ENCODE measurements around the gene RNF11. TPM values are rescaled to one million over a fixed set of nuclear protein-coding genes. Genes with fewer than 3 reads are reported as not detected.

The RNF11 gene
- total RNA-seq, 1 donor from 2014 or later, result 100 TPM

DNA sequence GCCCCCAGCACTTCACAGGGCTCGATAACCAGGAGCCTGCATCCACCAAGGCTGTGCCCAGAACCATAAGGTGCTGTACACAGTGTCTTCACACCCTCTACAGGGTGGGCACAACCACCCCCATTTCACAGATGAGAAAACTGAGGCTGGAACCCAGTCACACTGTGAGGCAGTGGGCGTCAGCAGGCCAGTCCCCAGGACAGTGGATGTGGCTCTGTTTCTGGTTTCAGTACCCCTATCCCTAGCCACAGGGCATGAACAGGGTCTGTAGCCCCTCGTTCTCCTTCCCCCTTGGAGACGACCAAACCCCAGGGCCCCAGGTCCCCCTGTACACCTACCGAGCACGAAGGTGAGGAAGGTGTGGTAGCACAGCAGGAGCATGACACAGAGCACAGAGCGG lies 66.7 kb downstream of the RNF11 start:
- TF ChIP-seq, protein P1, sequence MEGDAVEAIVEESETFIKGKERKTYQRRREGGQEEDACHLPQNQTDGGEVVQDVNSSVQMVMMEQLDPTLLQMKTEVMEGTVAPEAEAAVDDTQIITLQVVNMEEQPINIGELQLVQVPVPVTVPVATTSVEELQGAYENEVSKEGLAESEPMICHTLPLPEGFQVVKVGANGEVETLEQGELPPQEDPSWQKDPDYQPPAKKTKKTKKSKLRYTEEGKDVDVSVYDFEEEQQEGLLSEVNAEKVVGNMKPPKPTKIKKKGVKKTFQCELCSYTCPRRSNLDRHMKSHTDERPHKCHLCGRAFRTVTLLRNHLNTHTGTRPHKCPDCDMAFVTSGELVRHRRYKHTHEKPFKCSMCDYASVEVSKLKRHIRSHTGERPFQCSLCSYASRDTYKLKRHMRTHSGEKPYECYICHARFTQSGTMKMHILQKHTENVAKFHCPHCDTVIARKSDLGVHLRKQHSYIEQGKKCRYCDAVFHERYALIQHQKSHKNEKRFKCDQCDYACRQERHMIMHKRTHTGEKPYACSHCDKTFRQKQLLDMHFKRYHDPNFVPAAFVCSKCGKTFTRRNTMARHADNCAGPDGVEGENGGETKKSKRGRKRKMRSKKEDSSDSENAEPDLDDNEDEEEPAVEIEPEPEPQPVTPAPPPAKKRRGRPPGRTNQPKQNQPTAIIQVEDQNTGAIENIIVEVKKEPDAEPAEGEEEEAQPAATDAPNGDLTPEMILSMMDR (IDR thresholded peaks at IDR 0.05), result no peak
- H3K36me3 Mint-ChIP-seq (ENCODE audit: unreplicated experiment), result no peaks in the 10 kb centered on the region
- no peak for DNase-seq (ENCODE audit: extremely low spot score, unreplicated experiment)
- no peak overlapping the region for H3K27ac Mint-ChIP-seq (ENCODE audit: unreplicated experiment)
- peaks cover 16% of the 10 kb centered on the region for H3K4me1 Mint-ChIP-seq (ENCODE audit: unreplicated experiment)
- no peak overlapping the region for H3K4me3 Mint-ChIP-seq (ENCODE audit: unreplicated experiment)
- H3K27me3 Mint-ChIP-seq (ENCODE audit: unreplicated experiment), result no peaks in the 10 kb centered on the region
- no peaks in the 10 kb centered on the region for H3K9me3 Mint-ChIP-seq (ENCODE audit: unreplicated experiment)

DNA sequence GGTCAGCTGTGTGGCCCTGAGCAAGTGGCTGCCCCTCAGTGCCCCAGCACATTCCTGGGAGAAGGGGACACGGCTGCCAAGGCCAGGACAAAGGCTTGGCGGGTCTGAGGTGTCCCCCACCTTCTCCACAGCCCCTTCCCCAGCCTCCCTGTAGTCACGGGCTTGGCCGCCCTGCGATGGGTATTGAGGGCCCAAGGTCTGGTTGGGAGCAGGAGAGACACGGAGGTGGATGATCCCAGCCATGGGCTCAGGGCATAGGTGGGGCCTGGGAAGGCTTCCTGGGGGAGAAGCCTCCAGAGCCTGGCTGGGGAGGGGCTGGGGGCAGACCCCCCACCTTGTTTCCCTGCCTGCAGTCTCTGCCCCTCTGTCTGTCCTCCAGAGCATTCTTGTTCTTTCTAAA lies 67.2 kb downstream of the RNF11 start:
- H3K9me3 Mint-ChIP-seq (ENCODE audit: unreplicated experiment), result no peaks in the 10 kb centered on the region
- H3K27ac Mint-ChIP-seq (ENCODE audit: unreplicated experiment), result peak overlapping the region; percentile 88
- TF ChIP-seq, protein P1 (IDR thresholded peaks at IDR 0.05), result no peak
- H3K36me3 Mint-ChIP-seq (ENCODE audit: unreplicated experiment), result no peaks in the 10 kb centered on the region
- DNase-seq (ENCODE audit: extremely low spot score, unreplicated experiment), result no peak
- no peaks in the 10 kb centered on the region for H3K27me3 Mint-ChIP-seq (ENCODE audit: unreplicated experiment)
- H3K4me3 Mint-ChIP-seq (ENCODE audit: unreplicated experiment), result no peak overlapping the region
- peaks cover 13% of the 10 kb centered on the region for H3K4me1 Mint-ChIP-seq (ENCODE audit: unreplicated experiment)

DNA sequence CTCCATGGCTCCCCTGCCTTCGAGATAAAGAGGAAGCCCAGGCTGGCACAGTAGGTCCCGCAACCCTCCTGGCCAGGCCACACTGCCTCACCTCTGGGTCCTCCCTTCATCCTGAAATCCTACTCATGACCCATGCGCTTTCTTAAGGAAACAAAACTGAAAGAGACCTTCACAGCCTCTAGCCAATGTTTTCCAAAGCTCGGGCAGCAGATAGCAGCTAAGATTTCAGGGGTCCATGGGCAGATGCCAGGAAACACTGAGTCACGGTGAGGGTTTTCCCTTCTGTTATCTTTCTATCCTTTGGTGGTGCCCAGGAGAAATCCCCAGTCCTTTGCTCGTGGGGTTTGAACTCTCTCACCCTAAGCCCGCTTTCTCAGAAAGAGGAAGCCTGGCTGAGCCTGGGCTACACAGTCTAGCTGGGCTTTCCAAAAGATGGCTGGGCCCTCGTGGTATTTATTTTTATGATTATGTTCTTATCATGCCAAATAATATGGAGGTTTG lies 67.7 kb downstream of the RNF11 start:
- no peaks in the 10 kb centered on the region for H3K27me3 Mint-ChIP-seq (ENCODE audit: unreplicated experiment)
- no peaks in the 10 kb centered on the region for H3K9me3 Mint-ChIP-seq (ENCODE audit: unreplicated experiment)
- H3K27ac Mint-ChIP-seq (ENCODE audit: unreplicated experiment), result peak overlapping the region; percentile 88
- H3K4me3 Mint-ChIP-seq (ENCODE audit: unreplicated experiment), result no peak overlapping the region
- TF ChIP-seq, protein P1 (IDR thresholded peaks at IDR 0.05), result no peak
- peaks cover 13% of the 10 kb centered on the region for H3K4me1 Mint-ChIP-seq (ENCODE audit: unreplicated experiment)
- no peaks in the 10 kb centered on the region for H3K36me3 Mint-ChIP-seq (ENCODE audit: unreplicated experiment)
- no peak for DNase-seq (ENCODE audit: extremely low spot score, unreplicated experiment)

DNA sequence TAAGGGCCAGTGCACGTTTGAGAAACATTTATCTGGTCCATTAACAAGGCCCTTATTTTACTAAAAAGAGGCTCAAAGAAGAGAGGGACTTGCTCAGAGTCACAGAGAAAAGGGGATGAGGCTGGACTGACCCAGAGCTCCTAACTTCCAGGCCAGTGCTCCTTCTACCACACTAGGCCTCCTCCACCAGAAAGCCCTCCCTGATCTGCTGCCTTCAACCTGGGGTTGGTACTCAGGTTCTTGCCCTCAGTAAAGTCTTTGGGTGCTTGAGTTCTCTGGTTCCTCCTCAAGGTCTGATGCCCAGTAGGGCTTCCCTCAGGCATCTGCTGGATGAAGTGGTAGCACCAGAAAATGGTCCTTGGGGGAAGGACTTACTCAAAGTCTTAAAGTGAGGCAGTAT lies 68.3 kb downstream of the RNF11 start:
- no peak for DNase-seq (ENCODE audit: extremely low spot score, unreplicated experiment)
- Mint-ChIP-seq H3K27ac (ENCODE audit: unreplicated experiment) (peak overlapping the region; percentile 88), H3K27me3 (ENCODE audit: unreplicated experiment) (no peaks in the 10 kb centered on the region), H3K4me3 (ENCODE audit: unreplicated experiment) (no peak overlapping the region), H3K9me3 (ENCODE audit: unreplicated experiment) (no peaks in the 10 kb centered on the region), H3K4me1 (ENCODE audit: unreplicated experiment) (peaks cover 13% of the 10 kb centered on the region), H3K36me3 (ENCODE audit: unreplicated experiment) (no peaks in the 10 kb centered on the region)
- TF ChIP-seq, protein P1 (IDR thresholded peaks at IDR 0.05), result no peak

DNA sequence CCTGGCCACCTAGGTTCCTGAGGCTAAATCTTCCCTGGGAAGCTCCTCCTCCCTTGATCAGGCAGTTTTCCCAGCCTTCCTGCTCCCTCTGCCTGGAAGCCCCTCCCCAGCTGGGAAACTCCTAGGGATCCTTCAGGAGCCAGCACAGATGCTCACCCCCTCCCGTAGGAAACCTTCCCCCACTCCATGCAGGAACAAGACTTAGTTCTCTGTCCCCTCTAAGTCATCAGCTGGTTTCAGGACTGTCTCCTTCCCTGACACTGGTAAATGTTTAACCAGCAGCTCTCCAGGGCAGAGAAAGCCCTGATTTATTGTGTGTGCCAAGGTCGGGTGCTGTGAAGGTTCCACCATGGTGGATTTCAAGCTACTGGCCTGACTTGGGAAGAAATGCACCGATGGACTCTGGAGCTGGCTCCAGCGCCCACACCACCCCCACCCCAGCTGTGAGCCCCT lies 69.3 kb downstream of the RNF11 start:
- Mint-ChIP-seq H3K27me3 (ENCODE audit: unreplicated experiment) (no peaks in the 10 kb centered on the region), H3K4me3 (ENCODE audit: unreplicated experiment) (no peak overlapping the region), H3K4me1 (ENCODE audit: unreplicated experiment) (peaks cover 13% of the 10 kb centered on the region), H3K36me3 (ENCODE audit: unreplicated experiment) (no peaks in the 10 kb centered on the region), H3K9me3 (ENCODE audit: unreplicated experiment) (no peaks in the 10 kb centered on the region), H3K27ac (ENCODE audit: unreplicated experiment) (no peak overlapping the region)
- TF ChIP-seq, protein P1 (IDR thresholded peaks at IDR 0.05), result no peak
- no peak for DNase-seq (ENCODE audit: extremely low spot score, unreplicated experiment)
